NOMO-1 treated with DMSO at 0.1 percent for 48 hours (cell line): Measurements from ENCODE around the gene S1PR1.

Experiments
- DNase-seq: peaks from one replicate; lab custom pipeline; 2025; ENCODE audit not compliant: unreplicated experiment; lab: John Stamatoyannopoulos, UW

The S1PR1 gene

DNA sequence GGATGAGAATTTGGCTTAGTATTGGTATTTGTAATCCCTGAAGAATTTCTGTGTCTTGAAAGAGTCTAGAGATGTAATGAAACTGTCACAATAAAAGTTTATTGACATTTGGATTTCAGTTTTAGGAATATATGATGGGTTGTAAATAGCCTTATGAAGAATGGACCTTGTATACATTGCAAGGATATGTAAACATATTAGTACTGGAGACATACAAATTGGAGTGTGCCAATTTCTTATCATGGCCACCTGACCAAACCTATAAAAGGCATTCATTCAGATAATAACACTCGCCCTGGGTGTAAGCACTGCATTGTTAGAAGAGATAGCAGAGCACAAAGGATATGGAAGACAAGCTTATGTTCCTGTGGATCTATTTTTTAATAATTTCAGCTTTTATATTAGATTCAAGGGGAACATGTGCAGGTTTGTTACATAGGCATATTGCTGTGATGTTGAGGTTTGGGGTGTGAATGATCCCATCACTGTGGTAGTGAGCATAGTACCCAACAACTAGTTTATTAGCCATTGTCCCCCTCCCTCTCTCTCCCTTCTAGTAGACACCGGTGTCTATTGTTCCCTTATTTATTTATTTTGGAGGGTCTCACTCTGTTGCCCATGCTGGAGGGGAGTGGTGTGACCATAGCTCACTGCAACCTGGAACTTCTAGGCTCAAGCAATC lies 8.6 kb downstream of the S1PR1 start:
- no peak for DNase-seq

DNA sequence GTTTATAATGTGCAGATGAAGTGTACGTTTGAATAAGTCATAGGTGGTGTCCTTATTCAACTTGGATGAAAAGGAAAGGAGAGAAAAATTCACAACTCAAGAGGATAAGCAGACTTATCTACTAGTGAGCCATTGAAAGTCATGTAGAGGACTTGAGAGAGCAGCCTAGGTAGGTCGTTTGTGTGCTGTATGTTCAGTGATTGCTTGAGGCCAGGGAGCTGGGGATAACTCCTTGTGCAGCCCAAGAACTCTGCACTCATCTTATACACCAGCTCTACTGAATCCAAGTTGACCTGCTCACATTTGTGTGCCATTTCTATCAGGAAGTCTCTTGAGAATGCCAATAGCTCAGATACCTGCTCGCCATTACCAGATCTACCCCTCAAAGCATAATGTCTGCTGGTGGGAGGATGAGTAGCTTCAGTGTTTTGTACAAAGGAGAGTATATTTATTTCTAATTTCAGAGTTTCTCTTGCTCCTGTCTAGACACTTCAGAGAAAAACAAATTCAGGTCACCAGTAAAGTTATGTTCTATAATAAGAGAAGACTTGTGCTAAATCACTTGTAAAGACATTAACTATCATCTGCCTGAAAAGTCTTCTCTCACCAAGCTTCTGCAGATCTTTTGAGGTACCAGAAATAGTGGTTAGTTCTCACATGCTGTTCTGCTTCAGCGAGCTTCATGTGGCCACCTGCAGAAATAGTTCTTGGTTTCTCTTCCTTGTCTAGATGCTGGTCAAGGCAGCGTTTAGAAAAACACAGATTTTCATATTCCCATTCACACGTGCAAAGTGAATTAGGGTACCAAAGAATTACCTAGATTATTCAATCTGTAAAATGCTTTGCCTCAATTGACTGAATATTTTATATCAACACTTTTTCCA lies 10.8 kb downstream of the S1PR1 start:
- peak; percentile 47 for DNase-seq

DNA sequence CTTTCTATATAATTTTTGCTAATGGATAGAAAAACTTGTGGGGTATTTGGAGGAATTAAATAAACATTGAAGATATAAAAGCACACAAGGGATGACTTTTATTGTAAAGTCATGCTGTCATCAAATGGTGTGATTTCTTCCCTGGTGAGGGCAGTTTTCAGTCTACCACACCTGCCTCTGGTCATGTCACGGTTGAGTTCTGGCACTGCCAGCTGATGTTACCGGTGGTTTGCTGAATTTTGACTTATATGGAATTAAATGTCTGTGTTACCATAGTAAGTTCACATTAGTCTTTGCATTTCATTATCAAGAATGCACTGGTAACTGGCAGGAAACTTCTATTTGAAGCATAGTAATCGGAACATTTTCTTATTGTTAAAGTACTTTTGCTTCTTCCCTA lies 13.4 kb downstream of the S1PR1 start:
- no peak for DNase-seq

DNA sequence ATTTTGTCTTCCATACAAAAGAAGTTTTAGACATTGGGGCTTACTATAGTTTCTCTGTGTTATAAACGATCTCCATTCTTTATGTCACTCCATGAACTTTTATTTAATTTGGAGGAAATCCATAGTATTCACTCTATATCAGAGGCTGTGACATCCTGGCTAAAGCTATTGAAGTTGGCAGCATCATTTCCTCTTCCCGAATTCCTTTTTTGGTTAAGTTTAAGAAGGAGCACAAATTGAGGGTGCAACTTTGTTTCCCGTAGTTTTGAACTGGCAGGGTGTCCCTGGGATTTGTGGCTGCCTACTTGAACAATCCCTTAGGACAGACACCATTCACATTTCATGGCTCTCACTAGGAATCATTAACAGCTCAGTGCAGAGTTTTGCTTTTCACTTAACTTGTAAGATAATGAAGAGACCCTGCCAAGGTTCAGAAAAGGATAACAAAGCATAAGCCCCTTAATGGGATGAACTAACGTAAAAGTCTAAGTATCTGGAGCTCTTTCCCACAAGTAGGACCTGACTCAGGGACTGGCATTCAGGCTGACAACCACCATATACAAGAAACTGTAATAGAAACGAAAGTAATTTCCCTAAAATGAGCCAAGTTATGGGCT lies 13.9 kb downstream of the S1PR1 start:
- no peak for DNase-seq

DNA sequence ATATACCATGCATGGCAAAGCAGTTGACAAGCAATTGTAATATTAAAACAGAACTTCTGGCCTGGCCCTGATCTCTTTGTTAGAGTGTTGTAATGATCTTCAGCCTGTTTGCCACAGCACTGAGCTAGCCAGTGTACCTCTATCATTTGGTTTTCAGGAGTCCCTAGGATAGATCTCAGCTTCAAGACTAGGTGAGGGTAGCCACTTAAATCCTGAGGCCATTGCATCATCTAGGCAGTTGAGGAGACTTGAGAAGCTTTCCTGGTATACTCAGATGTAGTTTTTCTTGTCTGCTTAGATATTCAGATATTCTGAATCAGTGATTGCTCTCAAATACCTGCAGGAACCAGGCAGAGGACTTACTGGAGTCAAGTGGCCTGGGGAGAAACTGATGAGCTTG lies 14.7 kb downstream of the S1PR1 start:
- no peak for DNase-seq

DNA sequence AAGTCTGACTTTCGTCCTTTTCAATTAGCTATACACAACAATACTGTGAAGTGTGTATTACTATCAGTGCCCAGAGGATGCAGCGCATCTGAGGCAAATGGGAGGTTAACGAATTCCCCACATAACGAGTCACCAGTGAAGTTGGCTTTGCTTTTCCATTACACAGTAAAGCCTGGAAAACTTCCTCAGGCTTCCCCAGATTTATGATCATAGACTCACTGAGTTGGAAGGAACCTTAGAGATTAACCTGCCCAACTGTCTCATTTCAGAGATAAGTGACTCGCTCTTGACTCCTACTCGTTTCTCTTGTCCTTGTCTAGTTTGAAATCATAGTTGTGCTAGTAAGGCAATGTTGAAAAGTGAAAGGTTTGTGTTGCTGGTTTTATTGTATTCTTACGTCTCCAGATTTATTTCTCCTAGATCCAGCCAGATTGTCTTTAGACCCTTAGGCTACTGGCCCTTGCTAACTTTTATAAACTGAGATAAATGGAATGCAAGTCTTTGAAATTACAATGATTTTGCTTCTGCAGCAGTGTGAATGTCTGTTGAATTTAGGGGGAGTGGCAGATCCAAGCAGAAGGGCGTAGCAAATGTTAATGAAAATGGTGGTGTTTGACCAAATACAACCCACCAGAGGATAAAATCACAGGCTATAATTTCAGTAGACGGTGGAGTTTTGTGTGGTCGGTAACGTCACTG lies 17.3 kb downstream of the S1PR1 start:
- DNase-seq: peak; percentile 47

DNA sequence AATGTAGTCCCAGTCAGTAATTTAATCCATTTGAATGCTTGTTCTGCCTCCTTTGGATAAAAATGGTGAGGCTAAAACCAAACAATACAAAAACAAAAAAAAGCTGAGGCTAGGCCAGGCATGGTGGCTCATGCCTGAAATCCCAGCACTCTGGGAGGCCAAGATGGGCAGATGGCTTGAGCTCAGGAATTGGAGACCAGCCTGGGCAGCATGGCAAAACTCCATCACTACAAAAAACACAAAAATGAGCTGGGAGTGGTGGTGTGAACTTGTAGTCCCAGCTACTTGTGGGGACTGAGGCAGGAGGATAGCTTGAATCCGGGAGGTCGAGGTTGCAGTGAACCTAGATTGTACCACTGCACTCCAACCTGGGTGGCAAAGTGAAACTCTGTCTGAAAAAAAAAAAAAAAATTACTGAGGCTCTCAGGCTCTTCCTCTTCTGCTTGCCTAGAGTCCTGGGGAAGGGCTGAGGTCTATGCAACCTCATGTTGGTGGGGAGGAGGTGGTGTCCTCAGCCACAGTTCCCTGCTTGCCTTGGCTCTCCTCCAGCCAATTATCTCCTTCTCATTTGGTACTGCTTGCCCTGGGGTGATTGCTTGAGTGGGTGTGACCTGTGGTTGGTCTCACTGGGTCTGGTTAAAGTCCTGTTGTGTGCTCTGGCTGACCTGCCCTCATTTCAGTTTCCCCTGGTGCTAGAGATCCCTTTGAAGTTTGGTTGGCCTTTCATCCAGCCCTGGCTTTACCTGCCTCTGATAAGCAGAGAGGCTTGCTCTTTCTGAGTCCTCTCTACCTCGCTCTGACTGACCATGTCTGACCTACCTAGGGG lies 20.9 kb downstream of the S1PR1 start:
- DNase-seq: peak; percentile 88

DNA sequence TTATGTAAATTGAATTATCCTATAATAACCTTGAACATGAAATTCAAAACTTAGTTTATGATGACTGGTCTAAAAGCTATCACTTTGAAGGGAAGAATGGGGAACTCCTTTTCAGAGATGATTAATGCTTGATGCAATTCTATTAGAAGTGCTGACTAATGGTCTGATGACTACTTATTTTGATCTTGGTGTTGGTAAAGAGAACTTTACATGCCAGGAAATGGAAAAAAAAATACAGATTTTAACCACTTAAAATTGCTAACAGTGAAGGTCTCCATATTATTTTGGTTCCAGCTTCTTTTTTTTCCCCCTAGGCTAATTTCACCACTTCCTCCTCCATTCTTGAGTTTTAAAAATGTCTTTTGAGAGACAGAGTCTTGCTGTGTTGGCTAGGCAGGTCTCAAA lies 22.9 kb downstream of the S1PR1 start:
- DNase-seq: peak; percentile 91

DNA sequence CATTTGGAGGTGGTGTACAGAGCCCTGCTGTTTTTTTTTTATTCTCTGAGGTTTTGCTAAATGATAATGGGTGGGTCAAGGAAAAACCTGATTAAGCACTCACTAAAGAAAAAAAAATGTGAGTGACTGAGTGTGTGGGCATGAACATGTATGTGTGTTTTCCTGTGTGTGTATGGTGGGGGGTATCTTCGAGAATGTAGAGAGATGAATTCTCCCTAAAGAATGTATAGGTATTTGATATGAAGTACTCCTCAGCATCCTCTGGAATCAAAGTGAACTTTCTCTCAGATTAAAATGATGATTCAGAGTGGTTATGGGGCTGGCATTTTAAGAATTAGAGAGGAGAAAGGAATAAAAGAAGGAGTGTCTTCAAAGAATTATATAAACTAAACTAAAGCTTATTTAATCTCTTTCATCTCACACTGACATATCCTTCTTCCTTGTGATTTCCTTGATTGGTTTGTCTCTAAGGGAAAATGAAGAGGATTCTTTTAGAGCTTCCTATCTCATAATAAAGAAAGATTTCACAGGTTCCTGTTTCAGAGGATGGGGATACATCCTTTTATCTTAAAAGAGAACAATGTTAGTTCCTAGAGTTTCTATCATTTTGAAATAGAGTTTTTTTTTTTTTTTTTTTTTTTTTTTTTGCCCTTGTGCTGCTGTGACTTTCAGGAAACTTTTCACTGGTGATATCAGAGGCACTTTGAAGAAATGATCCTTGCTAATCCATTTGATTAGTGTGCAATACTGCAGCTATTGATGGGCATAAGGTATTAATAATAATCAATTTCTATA lies 23.9 kb downstream of the S1PR1 start:
- DNase-seq: peak; percentile 16

DNA sequence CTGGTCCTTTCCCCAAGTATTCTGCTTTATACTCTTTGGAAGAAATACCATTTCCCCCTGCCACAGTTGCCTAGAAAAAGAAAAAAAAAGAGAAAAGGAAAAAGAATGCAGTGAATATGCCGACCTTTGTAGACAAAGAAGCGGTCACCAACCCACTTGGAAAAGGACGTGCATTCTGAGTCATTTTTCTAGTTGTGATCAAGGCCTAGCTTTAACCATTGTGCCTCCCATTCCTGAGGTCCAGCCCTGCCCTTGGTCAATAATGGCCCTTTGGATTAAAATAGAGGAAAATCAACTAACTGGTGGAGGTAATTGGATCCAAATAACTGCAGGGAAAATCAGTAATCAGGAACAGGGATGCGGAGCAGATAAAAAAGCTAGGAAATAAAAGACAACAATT lies 24.8 kb downstream of the S1PR1 start:
- no peak for DNase-seq

DNA sequence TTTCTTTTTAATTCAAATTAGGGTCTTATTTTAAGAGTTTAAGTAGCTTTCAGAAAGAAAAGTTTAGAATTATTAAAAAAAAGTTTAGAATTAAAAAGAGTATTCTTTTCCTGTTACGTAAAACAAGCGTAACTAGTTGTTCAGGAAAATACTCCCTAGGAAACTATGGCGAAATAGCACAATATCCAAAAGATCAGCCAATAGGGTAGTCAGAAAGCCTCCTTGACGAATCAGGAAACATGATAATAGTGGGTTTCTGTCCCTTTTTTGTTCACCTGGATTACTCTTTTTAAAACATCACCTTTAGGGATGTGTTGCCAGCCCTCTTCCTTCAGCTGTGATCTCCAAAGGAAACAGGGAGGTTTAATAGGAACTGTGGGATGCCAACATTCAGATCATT lies 25.2 kb downstream of the S1PR1 start:
- no peak for DNase-seq

DNA sequence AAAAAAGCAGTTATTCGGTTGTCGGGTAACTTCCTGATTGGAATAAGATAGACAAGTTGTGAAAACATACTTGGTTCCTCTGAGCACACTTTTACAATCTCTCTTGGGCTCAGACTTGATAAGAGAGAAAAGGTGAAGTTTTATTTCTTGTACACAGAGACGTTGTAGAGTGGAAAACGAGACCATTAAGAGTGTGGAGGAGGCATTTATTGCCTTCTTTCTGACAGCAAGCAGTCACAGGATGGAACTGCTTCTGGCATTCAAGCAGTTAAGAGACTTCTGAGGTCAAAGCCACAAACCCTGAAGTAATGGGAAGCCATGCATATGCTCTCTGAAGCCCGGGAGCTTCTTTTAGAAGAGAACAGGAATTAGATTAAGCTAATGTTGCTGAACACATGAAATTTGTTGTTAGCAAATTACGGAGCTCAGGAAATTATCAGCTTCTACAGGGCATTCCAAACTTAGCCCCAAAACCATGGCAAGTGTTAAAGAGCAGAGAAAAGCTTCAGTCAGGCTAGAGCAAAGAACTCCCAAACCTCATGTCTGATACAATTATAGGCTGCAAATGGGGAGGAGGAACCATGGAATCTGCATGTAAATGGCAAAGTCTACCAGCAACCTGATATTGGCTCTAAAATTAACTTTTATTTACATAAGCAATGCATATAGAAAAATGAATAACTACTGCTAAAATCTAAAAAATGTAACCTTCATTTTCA lies 26.0 kb downstream of the S1PR1 start:
- peak; percentile 60 for DNase-seq

DNA sequence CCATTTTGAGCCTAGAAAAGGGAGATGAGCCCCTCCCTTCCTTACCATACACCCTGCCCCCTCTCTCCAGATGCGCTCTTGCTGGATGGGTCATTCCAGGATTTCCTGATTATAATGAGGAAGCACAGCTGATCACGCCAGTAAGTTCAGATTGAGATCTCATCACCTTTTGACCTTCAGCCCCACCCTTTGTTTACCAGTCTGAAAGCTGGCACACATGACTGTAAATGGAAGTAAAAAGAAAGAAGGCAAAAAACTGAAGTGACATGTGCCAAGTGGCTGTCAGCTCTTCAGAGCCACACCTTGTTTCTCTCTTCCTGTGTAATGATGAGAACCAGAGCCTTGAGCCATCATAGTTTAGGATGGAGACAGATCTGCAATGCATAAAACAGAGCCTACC lies 27.9 kb downstream of the S1PR1 start:
- DNase-seq: no peak

DNA sequence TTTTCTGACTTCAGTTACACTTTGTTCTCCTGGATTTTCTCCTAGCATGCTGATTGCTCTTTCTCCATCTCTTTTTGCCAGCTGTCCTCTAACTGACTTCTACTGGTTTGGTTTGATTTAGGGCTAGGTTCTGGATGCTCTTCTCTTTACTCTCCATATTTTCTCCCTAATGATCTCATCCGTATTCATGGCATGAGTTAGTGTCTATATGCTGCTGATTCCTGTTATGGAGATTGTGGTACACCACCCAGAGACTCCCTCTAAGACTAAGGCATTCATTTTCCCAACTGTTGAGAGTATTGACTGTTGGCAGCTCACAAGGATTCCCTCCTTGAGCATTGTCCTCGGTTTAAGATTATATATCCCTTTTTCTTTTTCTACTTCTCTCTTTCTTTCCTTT lies 28.9 kb downstream of the S1PR1 start:
- DNase-seq: no peak

DNA sequence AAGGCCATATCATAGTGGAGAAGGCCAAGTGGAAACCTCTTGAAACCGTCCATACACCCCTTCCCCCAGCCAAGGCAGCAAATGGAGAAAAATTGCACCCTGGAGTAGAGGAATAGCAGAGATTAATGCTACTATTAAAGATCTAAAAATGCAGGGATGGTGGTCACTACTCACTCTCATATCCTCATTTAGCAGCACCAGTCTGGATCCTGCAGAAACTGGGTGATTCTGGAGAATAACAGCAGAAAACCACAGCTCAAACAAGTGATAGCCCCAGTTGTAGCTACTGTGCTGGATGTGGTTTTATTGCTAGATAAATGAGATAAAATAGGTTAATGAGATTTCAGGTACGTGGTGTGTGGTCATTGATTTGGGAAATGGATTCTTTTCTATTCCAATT lies 30.3 kb downstream of the S1PR1 start:
- DNase-seq: no peak

DNA sequence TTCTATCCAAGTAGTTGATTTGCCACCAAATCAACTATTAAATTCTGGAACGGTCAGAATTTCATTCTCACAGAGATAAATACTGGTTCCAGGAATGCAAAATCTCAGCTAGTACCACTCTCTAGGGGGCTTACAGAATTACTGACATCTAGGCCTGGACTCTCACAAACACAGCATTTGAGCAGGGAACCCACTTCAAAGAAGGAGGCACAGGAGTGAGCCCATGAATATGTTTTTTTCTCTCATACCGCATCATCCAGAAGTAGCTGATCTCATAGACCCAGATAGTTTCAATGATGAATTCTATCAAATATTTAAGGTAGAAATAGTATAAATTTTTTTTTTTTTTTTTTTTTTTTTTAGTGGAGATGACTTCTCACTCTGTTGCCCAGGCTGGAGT lies 32.1 kb downstream of the S1PR1 start:
- no peak for DNase-seq

DNA sequence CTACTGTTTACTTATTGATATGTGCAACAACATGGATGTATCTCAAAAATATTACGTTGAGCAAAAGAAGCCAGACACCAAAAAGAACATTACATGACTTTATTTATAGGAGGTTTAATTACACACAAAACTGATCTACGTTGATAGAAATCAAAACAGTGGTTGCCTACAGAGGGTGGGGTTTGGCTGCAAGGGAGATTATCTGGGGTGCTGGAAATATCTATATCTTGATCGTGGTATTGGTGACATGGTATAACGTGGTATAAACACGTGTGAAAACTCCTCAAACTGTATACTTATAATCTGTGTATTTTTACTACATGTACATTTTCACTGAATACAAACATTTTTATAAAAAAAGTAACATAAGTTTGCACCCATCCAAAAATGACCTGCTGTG lies 38.9 kb downstream of the S1PR1 start:
- DNase-seq: no peak

DNA sequence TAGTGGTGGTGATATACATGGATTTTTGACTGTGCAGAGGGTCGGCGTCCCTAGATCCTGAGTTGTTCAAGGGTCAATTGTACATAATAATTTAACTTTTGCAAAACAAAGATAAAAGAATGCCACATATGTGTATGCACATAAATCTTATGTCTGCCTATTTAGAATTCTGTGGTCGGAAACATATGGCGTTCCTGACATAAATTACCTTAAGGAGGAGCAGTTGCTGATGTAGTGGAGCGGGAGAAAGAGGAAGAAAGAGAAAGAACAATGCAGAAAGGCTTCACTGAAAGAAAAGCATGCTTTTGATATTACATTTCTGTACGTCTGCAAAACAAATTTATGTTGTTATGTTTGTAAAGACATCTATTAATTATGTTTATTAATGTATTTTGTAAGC lies 40.0 kb downstream of the S1PR1 start:
- DNase-seq: peak; percentile 79

DNA sequence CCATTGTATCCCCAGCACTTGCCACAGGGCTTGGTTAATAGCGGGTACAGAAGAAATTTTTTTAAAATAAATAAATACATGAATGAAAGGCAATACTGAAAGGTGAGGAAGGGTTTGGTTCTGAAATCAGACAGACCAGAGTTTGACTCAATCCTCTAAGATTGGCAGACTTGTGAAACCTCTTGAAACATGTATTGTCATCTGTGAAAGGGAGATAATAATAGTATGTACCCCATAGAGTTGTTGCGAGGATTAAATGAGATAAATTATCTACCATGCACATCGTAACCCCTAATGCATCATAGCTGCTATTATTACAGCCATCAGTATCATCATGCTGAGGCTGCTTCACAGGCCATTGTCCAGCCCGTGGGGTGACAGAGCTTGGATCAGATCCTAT lies 41.4 kb downstream of the S1PR1 start:
- no peak for DNase-seq
